Activated CD4-positive, alpha-beta T cell treated with anti-CD3 and anti-CD28 coated beads for 24 hours (primary cell): ENCODE measurements around the gene MRPL37.
"Not testable (repeated sequence)": the region's sequence is repeated elsewhere in the genome, so short reads cannot be mapped to it uniquely, and the experiment has no call there.

ENCODE experiments used
- DNase-seq, 2 donors: peaks; one replicate each; pipeline ENCODE4 v3.0.0-alpha.2; 2020; ENCODE audit warnings: low read depth in 2 of 2

Gene MRPL37

DNA sequence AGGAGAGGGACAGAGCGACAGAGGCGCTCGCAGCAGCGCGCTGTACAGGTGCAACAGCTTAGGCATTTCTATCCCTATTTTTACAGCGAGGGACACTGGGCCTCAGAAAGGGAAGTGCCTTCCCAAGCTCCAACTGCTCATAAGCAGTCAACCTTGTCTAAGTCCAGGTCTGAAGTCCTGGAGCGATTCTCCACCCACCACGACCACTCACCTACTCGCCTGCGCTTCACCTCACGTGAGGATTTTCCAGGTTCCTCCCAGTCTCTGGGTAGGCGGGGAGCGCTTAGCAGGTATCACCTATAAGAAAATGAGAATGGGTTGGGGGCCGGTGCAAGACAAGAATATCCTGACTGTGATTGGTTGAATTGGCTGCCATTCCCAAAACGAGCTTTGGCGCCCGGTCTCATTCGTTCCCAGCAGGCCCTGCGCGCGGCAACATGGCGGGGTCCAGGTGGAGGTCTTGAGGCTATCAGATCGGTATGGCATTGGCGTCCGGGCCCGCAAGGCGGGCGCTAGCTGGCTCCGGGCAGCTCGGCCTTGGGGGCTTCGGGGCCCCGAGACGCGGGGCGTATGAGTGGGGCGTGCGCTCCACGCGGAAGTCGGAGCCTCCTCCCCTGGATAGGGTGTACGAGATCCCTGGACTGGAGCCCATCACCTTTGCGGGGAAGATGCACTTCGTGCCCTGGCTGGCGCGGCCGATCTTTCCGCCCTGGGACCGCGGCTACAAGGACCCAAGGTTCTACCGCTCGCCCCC lies at the start of gene MRPL37, which contains the start of gene CYB5RL:
Gene MRPL37 (plus strand): TSS at position 403 of the 754 bp plus-strand sequence. CDS start 77 bp downstream, at position 480.
Gene CYB5RL (minus strand): TSS at position 266 of the 754 bp plus-strand sequence. CDS start 4,414 bp downstream, outside the sequence.
- DNase-seq, result peak; percentile 82 to 90

DNA sequence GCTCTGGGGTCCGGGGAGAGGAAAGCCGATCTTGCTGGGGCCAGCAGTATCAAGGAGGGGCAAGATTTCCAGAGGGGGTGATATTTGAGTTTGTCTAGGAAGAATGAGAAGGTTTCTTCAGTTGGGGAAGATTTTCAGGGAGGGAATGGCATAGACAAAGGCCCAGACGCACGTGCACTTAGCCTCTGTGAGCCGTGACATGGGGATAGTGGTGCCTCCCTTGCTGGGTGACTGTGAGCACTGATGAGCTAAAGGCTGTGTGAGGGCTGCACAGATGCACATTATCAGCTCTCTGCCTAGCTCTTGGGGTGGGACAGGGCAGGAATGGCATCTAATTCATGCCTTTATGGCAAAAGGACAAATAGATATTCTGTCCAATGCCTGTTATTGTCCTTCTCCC lies 49.0 kb upstream of the MRPL37 start:
- DNase-seq, result no peak

DNA sequence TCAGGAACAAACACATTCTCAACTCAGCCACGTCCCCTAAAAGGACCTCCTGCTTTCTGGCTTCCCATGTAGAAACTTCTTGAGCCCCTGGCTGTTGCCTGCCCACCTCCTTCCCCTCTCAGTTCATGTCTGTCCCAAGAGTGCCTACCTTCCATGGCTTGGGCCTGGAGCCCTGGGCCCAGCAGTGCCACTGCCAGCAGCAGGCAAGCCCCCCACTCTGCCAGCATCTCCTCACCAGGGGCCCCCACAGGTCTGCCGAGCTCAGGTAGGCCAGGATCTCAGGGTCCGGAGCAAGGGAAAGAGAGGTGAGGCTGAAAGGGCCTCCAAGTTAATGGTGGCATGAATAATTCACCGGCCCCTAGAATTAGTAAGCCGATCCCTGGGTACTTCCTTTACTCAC lies 47.3 kb upstream of the MRPL37 start, which contains the start of gene CDCP2:
Gene CDCP2 (minus strand): TSS at position 305 of the 400 bp plus-strand sequence. CDS start 78 bp downstream, at position 227.
- DNase-seq, result no peak

DNA sequence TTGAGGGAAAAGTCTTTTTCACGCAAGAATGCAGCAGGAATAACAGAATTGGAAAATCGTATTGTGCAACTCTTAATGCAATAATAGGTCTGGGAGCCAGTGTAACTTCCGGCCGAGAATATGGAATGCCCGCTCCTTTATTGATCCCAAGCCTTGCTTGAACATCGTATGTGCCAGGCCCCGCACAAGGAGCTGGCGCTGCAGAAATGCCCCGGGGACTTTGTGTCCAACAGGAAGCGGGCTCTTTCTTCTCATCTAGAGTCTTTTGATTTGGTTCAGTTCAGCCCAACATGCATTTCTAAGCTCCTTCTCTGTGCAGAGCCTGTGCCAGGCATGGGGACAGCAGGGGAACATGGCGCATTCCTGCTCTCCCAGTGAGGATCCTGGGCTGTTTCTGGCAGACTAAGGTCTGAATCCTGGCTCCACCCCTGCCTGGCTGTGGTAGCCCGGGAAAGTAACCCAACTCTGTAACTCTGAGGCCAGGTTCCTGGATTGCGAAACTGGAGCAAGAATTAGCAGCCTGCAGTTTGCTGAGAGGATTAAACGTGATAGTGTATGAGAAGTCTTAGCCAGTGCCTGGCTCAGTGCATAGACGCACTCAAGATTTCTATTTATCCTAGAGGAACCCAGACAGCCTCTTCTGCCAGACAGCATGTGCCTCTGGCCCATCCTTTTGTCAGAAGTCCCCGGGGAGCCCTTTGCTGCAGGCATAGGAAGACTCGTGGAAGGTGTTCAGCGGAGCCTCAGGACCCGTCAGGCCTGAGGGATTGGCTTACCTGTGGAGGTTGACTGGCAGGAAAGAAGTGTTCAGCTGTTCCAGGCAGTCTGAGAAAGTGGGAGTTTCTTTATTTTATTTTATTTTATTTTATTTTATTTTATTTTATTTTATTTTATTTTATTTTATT lies 46.2 kb upstream of the MRPL37 start:
- DNase-seq, result no peak

DNA sequence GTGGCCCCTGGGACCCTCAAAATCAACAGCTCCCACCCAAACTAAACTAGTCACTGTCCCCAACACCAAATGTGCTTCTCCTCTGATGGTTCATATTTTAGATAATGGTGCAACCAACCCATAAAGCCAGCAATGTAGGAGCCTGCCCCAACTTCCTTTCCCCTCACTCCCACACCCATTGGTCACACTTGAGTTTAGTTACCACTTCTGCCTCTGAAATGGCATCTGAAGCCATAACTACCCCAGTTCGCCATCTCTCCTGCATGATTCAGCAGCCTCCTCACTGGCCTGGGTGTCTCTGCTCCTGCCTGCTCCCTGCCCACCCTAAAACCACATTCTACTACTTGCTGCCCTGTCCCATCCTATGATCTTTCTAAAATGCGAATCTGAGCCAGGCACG lies 43.8 kb upstream of the MRPL37 start:
- no peak for DNase-seq

DNA sequence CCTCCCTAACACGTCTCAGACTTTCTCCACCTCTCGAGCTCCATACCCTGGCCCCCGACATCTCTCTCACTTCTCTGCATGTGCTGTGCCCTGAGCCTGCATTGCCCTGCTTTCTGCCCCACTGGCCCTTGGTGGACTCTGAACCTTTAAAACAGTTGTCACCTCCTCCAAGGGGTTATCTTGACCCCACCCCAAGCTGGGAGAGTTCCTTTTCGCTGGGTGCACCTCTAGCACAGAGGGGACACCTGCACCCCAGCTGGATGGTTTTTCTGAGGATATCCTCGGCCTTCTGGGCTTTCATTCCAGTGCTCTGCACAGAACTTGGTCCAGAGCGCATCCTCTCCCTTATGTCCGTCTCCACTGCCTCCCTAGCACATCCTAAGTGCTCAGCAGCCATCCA lies 43.0 kb upstream of the MRPL37 start:
- DNase-seq, result no peak

DNA sequence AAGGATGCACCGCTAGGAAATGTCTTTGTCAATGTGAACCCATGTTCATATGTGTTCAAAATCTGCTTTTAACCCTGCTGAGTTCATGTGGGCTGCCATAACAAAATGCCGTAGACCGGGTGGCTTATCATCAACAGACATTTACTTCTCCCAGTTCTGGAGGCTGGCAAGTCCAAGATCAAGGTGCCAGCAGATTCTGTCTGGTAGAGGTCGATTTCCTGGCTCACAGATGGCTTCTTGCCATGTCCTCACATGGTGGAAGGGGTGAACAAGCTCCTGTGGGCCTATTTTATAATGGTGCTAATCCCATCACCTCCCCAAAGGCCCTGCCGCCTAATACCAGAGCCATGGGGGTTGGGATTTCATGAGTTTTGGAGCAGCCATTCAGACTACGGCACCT lies 42.6 kb upstream of the MRPL37 start:
- no peak for DNase-seq

DNA sequence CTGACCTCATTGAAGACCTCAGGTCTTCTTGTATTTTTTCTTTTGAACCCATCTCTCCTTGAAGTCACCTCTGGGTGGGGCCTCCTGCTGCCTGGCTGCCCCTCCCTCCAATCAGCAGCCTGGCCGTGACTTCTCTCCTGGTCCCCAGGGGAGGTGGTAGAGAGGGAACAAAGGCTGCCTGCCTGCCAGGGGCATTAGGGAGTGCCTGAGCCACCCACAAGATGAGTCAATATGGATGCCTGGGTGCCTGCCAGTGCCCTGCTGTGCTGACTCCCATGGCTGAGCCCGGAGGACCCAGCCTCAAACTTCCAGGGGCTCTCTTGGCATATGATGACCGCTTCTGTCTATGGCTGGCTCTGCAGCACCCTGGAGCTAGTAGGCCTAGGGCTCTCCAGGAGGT lies 41.9 kb upstream of the MRPL37 start:
- no peak for DNase-seq

DNA sequence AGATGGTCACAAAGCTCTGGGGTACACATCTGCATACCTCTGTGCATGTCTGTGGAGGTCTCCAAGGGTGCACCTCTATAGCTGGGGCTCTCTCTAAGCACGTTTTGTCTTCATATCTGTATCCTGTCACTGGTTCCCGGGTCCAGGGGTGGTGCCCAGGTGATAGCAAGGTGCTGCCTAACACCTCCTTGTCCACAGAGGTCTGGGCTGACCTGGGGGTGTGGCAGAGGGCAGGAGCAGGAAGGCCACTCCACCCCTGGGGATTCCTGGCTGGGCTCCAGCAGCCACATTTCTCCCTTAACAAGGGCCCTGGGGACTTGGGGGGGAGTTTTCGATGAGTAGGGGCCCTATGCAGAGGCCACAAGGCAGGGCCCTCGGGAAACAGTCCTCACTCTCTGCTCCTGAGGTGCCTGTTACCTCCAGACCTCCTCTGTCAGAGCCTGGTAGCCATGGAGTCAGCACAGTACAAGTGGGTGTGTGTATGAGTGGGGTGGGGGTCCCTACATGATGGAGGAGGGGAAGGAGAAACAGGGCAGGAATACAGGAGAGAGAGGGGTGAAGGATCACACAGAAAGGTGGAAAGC lies 40.1 kb upstream of the MRPL37 start:
- no peak for DNase-seq

DNA sequence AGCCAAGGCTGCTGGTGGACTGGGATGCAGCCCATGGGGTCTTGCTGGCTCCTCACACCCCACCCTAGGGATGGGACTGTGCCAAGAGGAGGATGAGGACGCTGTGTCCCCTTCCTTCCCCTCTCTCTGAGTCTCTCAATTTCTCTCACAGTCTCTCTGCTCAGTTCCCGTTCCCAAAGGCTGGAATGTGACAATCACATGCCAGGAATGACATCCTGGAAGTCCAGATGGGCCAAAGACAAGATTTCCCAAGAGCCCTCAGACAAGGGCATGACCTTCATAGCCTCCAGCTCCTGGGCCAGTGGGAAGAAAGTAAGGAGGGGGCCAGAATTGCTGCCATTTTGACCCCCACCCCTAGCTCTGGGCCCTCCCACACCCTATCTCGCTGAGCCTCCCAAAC lies 39.6 kb upstream of the MRPL37 start:
- no peak for DNase-seq

DNA sequence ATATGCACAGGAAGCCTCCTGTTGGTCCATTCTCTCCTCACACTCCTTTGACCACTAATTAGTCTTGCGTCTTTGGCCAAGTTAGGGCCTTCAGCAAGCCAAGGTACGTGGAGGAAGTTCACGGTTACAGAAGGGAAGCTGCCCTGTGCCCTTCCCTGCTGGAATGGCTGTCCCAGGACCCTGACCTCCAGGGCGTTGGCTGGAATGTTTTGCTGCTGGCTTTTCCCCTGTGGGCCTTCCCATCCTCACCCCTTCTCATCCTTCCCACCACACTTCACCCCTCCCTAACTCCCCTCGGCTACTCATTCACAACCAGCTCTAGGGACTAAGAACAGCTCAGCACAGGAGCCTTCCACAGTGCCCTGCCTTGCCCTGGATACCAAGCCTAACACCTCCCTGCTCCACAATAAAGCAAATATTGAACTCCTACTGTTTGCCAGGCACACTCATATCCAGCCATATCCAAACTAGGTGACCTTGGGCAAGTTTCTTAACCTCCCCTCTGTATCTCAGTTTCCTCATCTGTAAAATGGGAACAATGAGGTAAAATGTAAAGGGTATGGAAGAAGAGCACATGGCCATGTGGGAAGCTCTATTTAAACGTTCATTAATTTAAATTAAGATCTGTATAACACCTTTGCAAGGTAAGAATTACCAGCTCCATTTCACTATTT lies 38.3 kb upstream of the MRPL37 start:
- no peak for DNase-seq

DNA sequence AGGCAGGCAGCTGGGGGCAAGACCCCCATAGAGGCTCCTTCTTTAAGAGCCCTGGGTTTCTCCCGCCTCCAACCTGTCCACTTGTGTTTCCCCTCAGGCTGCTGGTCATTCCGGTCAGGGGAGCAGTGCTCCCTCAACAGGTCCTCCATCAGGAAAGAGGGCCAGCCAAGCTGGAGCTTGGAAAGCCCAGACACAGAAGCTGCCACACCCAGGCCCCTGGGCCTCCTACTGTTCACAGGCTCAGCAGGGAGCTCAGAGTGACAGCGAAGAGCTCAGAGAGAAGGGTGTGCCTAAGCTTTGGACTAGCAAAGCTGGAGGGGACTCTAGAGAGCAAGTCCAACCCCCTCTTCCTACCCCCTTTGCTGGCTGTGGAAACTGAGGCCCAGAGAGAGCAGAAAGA lies 36.9 kb upstream of the MRPL37 start:
- DNase-seq, result no peak

DNA sequence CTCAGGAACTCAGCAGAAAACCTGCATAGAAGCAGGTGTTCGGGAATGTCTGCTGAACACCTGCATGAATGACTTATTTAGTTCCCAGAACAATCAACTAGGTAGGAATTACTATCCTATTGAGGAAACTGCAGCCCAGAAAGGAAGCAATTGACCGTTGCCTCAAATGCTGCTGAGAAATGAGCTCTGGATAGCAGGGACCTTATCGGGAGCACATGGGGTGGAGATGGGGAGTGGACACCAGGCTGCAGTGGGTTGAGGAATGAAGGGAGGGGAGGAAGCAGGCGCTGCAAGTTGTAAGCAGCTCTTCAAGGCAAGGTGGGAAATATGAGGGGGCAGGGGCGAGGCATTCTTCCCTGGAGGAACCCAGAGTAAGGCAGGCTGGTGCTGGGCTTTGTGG lies 36.4 kb upstream of the MRPL37 start:
- no peak for DNase-seq

DNA sequence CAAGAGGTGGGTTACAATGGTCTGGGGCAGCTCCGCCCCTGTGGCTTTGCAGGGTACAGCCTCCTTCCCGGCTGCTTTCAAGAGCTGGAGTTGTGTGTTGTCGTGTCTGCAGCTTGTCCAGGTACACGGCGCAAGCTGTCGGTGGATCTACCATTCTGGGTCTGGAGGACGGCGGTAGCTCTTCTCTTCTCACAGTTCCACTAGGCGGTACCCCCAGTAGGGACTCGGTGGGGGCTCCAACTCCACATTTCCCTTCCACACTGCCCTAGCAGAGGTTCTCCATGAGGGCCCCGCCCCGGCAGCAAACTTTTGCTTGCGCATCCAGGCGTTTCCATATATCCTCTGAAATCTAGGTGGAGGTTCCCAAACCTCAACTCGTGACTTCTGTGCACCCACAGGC lies 34.8 kb upstream of the MRPL37 start:
- no peak for DNase-seq

DNA sequence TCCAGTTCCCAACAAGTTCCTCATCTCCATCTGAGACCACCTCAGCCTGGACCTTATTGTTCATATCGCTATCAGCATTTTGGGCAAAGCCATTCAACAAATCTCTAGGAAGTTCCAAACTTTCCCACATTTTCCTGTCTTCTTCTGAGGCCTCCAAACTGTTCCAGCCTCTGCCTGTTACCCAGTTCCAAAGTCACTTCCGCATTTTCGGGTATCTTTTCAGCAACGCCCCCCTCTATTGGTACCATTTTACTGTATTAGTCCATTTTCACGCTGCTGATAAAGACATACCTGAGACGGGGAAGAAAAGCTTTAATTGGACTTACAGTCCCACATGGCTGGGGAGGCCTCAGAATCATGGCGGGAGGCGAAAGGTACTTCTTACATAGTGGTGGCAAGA lies 33.6 kb upstream of the MRPL37 start:
- not testable (repeated sequence) for DNase-seq

DNA sequence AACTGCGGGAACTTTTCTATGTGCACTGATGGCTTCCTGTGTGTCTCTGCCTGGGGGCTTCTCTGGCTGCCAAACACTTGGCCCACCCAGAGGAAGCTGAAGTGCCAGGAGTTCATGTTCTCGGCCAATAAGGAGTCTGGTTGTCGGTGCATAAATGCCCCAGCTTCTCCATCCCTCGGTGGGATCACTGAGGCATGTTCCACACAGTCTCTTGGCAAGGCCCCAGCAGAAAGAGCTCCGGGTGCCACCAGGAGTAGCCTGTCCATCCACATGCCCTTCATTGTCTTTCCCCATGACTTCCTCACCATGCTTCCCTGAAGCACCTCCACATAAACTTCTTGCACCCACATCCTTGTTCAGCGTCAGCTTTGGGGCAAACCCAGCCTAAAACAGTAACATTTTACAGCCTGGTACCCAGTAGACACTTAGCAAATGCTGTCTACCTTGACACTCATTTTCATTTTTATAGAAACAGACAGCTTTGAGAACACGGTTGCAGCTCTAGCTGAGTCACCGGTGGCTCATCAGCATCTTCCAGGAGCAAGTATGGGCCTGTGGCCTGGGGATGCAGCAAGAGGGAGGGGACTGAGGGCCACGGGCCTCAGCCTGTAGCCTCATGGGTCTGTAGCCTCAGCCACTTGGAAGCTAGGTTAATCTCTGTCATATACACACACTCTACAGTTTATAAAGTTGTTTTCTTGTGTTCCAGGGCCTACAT lies 32.4 kb upstream of the MRPL37 start:
- no peak for DNase-seq

DNA sequence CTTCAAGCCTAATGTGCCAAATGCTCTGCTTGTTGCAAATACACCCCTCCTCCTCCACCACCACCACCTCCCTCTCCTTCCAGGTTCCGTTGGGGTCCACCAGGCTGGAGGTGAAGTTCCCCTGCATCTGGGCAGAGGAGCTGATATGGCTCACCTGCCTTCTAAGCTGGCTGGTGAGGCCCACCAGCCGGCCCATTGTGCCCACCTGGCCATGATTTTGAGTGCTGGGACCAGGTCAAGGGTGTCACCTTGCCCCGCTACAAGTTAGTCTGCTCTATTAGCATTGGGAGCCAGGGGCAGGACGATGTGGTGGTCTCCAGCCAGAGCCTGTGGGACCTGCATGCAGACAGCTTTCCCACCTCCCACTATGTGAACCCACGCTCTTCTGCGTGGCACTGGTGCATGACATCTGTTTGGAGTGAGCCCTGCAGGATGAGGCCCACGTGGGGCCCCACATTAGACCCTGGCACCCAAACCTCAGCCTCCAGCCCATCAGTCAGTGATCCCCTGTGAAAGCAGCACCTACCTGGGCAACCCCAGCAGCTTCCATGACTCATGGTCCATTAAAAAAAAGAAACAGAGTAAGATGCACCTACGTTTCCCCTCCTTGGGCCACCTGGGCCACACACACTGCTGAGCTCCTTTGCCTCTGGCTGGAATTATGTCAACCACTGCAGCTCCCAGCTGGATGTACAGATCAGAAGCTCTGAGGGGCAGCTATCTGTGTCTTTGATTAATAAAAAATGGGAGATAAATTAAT lies 31.6 kb upstream of the MRPL37 start:
- DNase-seq, result no peak

DNA sequence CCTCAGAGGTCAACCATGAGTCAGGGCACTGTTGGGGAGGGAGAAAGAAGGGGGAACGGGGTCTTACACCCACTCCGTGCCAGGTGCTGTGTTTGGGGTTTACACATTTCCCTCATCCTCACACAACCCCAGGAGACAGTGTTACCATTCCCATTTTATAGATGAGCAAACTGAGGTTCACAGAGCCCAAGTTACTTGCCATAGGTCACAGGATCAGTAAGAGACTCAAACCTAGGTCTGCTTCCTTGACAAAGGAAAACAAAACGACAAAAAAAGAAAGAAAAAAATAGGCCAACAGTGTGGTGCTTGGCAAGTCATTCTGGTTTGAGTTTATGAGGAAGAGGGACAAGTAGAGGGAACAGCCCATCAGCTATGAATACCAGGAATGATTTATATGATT lies 30.9 kb upstream of the MRPL37 start:
- DNase-seq, result no peak

DNA sequence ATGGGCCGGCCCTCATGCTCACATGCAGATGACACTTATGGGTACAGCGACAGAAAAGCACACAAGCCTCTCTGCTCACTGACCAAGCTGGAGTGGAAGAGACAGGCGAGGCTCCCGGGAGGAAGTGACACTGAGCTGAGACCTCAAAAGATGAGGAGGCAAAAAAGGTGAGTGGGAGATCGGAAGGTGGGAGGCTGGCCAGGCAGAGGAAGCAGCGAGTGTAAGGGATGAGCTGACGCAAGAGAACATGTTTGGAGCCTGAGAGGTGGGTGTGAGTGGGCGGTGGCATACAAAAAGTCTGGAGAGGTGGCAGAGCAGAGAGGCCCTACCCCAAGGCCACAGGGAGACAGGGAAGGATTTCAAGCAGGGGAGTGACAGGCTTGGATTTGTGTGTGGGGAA lies 29.0 kb upstream of the MRPL37 start:
- DNase-seq, result no peak

DNA sequence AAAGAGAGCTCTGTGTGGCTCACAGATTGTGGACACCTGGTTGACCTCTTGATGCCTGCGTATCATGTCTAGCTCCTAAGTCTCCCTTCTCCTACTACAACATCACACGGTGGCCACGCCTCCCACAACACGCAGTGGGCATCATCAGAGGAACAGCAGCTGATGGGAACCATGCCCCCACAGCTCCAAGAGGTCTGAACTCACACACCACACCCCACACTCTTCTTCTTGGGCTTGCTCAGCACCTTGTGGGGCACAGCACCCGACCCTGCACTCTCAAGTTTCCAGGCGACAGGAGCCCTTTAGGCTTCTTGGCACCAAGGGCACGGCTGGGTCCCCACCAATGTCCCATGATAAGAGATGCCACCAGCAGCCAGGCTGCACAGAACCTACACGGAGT lies 28.4 kb upstream of the MRPL37 start:
- no peak for DNase-seq
